ENCODE data around the gene EBF4.

GRCh38 chr20:2783908-2784566, 91.5 kb downstream of the EBF4 start:
- TF ChIP-seq CTCF (IDR thresholded peaks at IDR 0.05) (no peak), POLR2A (IDR thresholded peaks at IDR 0.05) (no peak)

Measured in right lobe of liver (tissue), 4 donors.